ENCODE data around the gene SNX30. TPM values are rescaled to one million over a fixed set of nuclear protein-coding genes. Genes with fewer than 3 reads are reported as not detected.
"Not testable (repeated sequence)": the region's sequence is repeated elsewhere in the genome, so short reads cannot be mapped to it uniquely, and the experiment has no call there.

The SNX30 gene
- total RNA-seq = 1 to 10 TPM; 2.3 to 3.8 (median 3.2) TPM

GRCh38 chr9:112750016-112750763 is at the start of gene SNX30:
SNX30 (plus strand) TSS chr9:112750760; CDS start chr9:112751002, 242 bp downstream.
- DNase-seq (peak; percentile 68), ATAC-seq (peak; percentile 53 to 58)
- Mint-ChIP-seq H3K36me3 (ENCODE audit: insufficient read depth) (no peaks in the 10 kb centered on the region), H3K4me1 (ENCODE audit: low read depth) (peaks cover 53% of the 10 kb centered on the region), H3K9me3 (no peaks in the 10 kb centered on the region), H3K27me3 (ENCODE audit: low read depth) (no peaks in the 10 kb centered on the region), H3K4me3 (peak within 1 kb of the TSS; percentile 82)

GRCh38 chr9:112703304-112703703 is 47.3 kb upstream of the SNX30 start:
- H3K4me1 Mint-ChIP-seq (ENCODE audit: low read depth) = peaks cover 21% of the 10 kb centered on the region
- no peaks in the 10 kb centered on the region for H3K9me3 Mint-ChIP-seq
- ATAC-seq = no peak
- H3K36me3 Mint-ChIP-seq (ENCODE audit: insufficient read depth) = peaks cover 20% of the 10 kb centered on the region
- DNase-seq = no peak
- H3K27me3 Mint-ChIP-seq (ENCODE audit: low read depth) = no peaks in the 10 kb centered on the region
- no peak overlapping the region for H3K4me3 Mint-ChIP-seq

- Mint-ChIP-seq H3K4me1 (ENCODE audit: low read depth) (peaks cover 19% of the 10 kb centered on the region), H3K36me3 (ENCODE audit: insufficient read depth) (peaks cover 13% of the 10 kb centered on the region)
- ATAC-seq = no peak
Observed at GRCh38 chr9:112705768-112706427, 44.7 kb upstream of the SNX30 start.

GRCh38 chr9:112711050-112711689 is 39.4 kb upstream of the SNX30 start:
- Mint-ChIP-seq H3K27me3 (ENCODE audit: low read depth) (no peaks in the 10 kb centered on the region), H3K4me1 (ENCODE audit: low read depth) (peaks cover 37% of the 10 kb centered on the region), H3K4me3 (no peak overlapping the region), H3K9me3 (no peaks in the 10 kb centered on the region), H3K36me3 (ENCODE audit: insufficient read depth) (peaks cover 24% of the 10 kb centered on the region)
- ATAC-seq (no peak), DNase-seq (no peak)

More at GRCh38 chr9:112705768-112706427, 44.7 kb upstream of the SNX30 start:
- no peak overlapping the region for H3K4me3 Mint-ChIP-seq
- no peak for DNase-seq
- no peaks in the 10 kb centered on the region for H3K9me3 Mint-ChIP-seq
- H3K27me3 Mint-ChIP-seq (ENCODE audit: low read depth) = no peaks in the 10 kb centered on the region

GRCh38 chr9:112712678-112713077 is 37.9 kb upstream of the SNX30 start:
- no peak for DNase-seq
- ATAC-seq = no peak
- Mint-ChIP-seq H3K36me3 (ENCODE audit: insufficient read depth) (peaks cover 22% of the 10 kb centered on the region), H3K4me1 (ENCODE audit: low read depth) (peaks cover 41% of the 10 kb centered on the region), H3K9me3 (no peaks in the 10 kb centered on the region), H3K27me3 (ENCODE audit: low read depth) (no peaks in the 10 kb centered on the region), H3K4me3 (no peak overlapping the region)

- Mint-ChIP-seq H3K27me3 (ENCODE audit: low read depth) (no peaks in the 10 kb centered on the region), H3K4me1 (ENCODE audit: low read depth) (peaks cover 25% of the 10 kb centered on the region), H3K4me3 (peak within 1 kb of the TSS; percentile 93), H3K36me3 (ENCODE audit: insufficient read depth) (peaks cover 6% of the 10 kb centered on the region), H3K9me3 (no peaks in the 10 kb centered on the region)
- peak; percentile 96 for DNase-seq
- peak; percentile 94 to 95 for ATAC-seq
Observed at GRCh38 chr9:112717661-112718331, 32.8 kb upstream of the SNX30 start, which contains the start of gene INIP. INIP (minus strand) TSS chr9:112718117; CDS start chr9:112716485, 1,632 bp downstream.

- ATAC-seq = no peak
- Mint-ChIP-seq H3K4me3 (no peak overlapping the region), H3K36me3 (ENCODE audit: insufficient read depth) (no peaks in the 10 kb centered on the region), H3K9me3 (no peaks in the 10 kb centered on the region), H3K4me1 (ENCODE audit: low read depth) (peaks cover 15% of the 10 kb centered on the region), H3K27me3 (ENCODE audit: low read depth) (no peaks in the 10 kb centered on the region)
- no peak for DNase-seq
Observed at GRCh38 chr9:112719241-112719691, 31.3 kb upstream of the SNX30 start.

- DNase-seq = no peak
- H3K4me1 Mint-ChIP-seq (ENCODE audit: low read depth) = peaks cover 14% of the 10 kb centered on the region
- ATAC-seq = no peak
- H3K27me3 Mint-ChIP-seq (ENCODE audit: low read depth) = no peaks in the 10 kb centered on the region
- H3K36me3 Mint-ChIP-seq (ENCODE audit: insufficient read depth) = no peaks in the 10 kb centered on the region
- H3K9me3 Mint-ChIP-seq = no peaks in the 10 kb centered on the region
- no peak overlapping the region for H3K4me3 Mint-ChIP-seq
Observed at GRCh38 chr9:112719696-112720095, 30.9 kb upstream of the SNX30 start.

- Mint-ChIP-seq H3K9me3 (no peaks in the 10 kb centered on the region), H3K4me3 (no peak overlapping the region), H3K4me1 (ENCODE audit: low read depth) (peaks cover 14% of the 10 kb centered on the region), H3K36me3 (ENCODE audit: insufficient read depth) (no peaks in the 10 kb centered on the region), H3K27me3 (ENCODE audit: low read depth) (no peaks in the 10 kb centered on the region)
- DNase-seq (no peak), ATAC-seq (no peak)
Observed at GRCh38 chr9:112720113-112720780, 30.3 kb upstream of the SNX30 start.

GRCh38 chr9:112722749-112723148 is 27.8 kb upstream of the SNX30 start:
- not testable (repeated sequence) for H3K9me3 Mint-ChIP-seq; DNase-seq; H3K4me3 Mint-ChIP-seq; ATAC-seq; H3K36me3 Mint-ChIP-seq (ENCODE audit: insufficient read depth); H3K27me3 Mint-ChIP-seq (ENCODE audit: low read depth); H3K4me1 Mint-ChIP-seq (ENCODE audit: low read depth)

GRCh38 chr9:112725961-112726360 is 24.6 kb upstream of the SNX30 start:
- no peaks in the 10 kb centered on the region for H3K36me3 Mint-ChIP-seq (ENCODE audit: insufficient read depth)
- H3K4me1 Mint-ChIP-seq (ENCODE audit: low read depth) = no peaks in the 10 kb centered on the region
- H3K4me3 Mint-ChIP-seq = no peak overlapping the region
- DNase-seq (no peak), ATAC-seq (no peak)
- no peaks in the 10 kb centered on the region for H3K9me3 Mint-ChIP-seq
- H3K27me3 Mint-ChIP-seq (ENCODE audit: low read depth) = no peaks in the 10 kb centered on the region

- Mint-ChIP-seq H3K4me1 (ENCODE audit: low read depth) (no peaks in the 10 kb centered on the region), H3K27me3 (ENCODE audit: low read depth) (no peaks in the 10 kb centered on the region), H3K4me3 (no peak overlapping the region), H3K36me3 (ENCODE audit: insufficient read depth) (no peaks in the 10 kb centered on the region), H3K9me3 (no peaks in the 10 kb centered on the region)
- ATAC-seq (no peak), DNase-seq (no peak)
Observed at GRCh38 chr9:112726428-112726827, 24.1 kb upstream of the SNX30 start.

GRCh38 chr9:112728401-112728800 is 22.2 kb upstream of the SNX30 start:
- Mint-ChIP-seq H3K4me1 (ENCODE audit: low read depth) (no peaks in the 10 kb centered on the region), H3K27me3 (ENCODE audit: low read depth) (no peaks in the 10 kb centered on the region), H3K9me3 (no peaks in the 10 kb centered on the region), H3K36me3 (ENCODE audit: insufficient read depth) (no peaks in the 10 kb centered on the region), H3K4me3 (no peak overlapping the region)
- ATAC-seq (no peak), DNase-seq (no peak)

GRCh38 chr9:112731971-112732370 is 18.6 kb upstream of the SNX30 start:
- Mint-ChIP-seq H3K4me1 (ENCODE audit: low read depth) (no peaks in the 10 kb centered on the region), H3K4me3 (no peak overlapping the region), H3K36me3 (ENCODE audit: insufficient read depth) (no peaks in the 10 kb centered on the region), H3K27me3 (ENCODE audit: low read depth) (no peaks in the 10 kb centered on the region), H3K9me3 (no peaks in the 10 kb centered on the region)
- ATAC-seq (no peak), DNase-seq (no peak)
